Femur (tissue), 1 donor: ENCODE results near the gene TMBIM6.
"Not testable (repeated sequence)": the region's sequence is repeated elsewhere in the genome, so short reads cannot be mapped to it uniquely, and the experiment has no call there.

Experiments
- DNase-seq: peaks from one replicate; pipeline ENCODE4 v3.0.0-alpha.2; 2017

TMBIM6 gene

GRCh38 chr12:49740930-49741881, at the start of gene TMBIM6:
TMBIM6 (plus strand) TSS chr12:49741557; CDS start chr12:49752494, 10,937 bp downstream.
- DNase-seq = peak; percentile 100

DNA sequence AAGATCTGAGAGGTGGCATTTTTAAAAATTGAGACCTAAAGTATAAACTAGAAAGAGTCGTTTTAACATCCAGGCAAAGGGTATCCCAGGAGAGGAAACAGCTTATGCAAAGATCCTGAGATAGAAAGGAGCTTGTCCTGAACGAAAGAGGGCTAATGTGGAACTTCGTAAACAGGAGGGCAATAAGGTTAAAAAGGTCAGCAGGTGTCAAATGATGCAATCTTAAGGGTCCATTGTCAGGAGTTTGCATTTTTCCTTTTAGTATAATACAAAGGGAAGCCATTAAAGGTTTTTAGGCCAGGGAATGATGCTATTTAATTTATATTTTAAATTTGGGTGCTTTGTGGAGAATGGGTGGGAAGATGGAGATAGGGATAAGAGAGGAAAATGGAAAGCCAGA, 48.5 kb upstream of the TMBIM6 start:
- no peak for DNase-seq

DNA sequence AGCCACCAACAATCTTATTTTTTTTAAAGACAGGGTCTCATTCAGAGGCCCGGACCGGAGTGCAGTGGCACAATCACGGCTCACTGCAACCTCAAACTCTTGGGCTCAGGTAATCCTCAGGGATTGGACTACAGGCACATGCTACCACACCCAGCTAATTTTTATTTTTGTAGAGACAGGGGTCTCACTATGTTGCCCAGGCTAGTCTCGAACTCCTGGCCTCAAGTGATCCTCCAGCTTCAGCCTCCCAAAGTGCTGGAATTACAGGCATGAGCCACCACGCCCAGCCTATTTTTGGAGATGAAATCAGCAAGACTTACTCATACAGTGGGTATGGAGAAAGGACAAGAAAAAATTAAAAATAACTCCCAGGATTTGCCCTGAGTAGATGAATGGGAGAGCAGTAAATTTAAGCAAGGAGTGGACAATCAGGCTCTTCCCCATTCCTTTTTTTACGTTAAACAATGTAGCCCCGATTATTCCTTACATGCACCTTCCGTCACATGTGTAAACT, 47.4 kb upstream of the TMBIM6 start:
- no peak for DNase-seq

- DNase-seq = no peak
These were observed 44.6 kb upstream of the TMBIM6 start for GRCh38 chr12:49696723-49697122.

GRCh38 chr12:49697808-49698207, 43.5 kb upstream of the TMBIM6 start:
- DNase-seq = no peak

DNA sequence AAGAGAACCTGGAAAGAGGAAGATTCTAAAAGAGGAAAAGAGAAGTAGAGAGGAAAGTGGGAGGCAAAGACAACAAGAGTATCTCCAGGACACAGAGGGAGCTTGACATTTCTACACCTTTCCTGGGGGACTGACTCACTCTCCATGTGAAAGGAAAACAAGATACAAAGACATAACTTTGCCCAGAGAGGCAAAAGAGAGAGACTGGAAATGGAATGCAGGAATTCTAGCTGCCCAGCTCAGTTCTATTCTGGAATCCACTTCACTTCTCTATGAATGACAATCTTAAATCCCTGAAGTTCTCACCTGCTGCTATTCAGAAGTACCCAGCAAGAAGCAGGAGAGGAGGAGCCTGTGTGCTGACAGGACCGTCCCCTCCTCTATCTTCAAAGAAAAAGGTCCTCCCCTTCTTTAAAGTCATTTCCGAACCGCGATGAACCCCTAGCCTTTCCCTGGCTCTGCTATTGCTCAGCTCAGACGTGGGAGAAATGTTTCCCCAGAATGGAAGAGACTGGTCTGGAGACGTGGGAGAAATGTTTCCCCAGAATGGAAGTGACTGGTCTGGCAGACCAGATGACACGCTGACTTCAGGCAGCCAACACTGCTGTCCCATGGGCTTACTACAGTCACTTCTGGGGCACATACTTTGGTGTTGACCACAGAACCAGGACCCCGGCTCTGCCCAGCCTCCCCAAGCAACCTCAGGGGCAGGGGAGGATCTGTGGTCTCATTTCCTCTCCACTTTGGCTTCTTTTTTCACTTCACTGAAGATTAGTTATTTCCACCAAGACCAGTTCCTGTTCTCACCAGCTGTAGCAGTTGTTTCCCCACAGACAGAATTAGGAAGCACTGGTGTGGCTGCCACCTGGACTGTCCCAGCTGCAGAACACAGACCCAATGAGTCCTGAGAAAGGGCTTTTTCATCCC, 42.5 kb upstream of the TMBIM6 start:
- DNase-seq = peak; percentile 68

- DNase-seq = no peak
These were observed 39.3 kb upstream of the TMBIM6 start for GRCh38 chr12:49702009-49702408.

- DNase-seq = peak; percentile 47
These were observed 38.6 kb upstream of the TMBIM6 start for GRCh38 chr12:49702676-49703215.

- no peak for DNase-seq
These were observed 37.7 kb upstream of the TMBIM6 start for GRCh38 chr12:49703647-49704137.

- peak; percentile 60 for DNase-seq
These were observed 35.8 kb upstream of the TMBIM6 start for GRCh38 chr12:49705479-49706134.

- peak; percentile 68 for DNase-seq
These were observed 34.8 kb upstream of the TMBIM6 start for GRCh38 chr12:49706351-49707127.

DNA sequence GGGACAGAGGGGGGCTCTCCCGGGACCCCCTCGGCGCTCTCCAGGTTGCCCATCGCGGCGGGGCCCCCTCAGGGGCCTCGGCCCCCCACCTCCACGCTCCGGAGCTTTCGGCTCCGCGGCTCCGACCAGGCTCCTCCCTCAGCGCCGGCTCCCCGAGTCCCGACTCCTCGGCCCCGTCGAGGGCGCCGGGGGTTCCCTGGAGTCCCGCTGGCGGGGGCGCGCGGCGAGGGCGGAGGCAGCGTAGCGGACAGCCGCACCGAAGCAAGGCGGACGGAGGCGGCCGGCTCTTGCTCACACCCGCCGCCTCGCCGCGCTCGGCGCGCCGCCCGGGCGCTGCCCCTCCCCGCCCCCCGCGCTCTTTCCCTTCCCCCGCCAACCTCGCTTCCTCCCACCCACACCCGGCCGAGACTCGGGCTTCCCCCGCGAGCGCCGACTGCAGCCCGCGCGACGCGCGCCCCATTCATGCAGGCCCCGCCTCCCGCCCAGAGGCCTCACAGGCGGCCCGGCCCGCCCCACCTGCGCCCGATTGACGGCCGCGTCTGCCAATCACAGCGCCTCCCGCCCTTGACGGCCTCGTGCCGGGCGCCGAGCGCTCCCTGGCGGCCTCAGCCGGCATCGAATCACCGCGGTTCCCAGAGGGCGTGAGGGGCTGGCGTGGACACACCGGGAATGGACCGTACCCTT, 34.1 kb upstream of the TMBIM6 start, which contains the start of gene FMNL3:
Gene FMNL3 (minus strand): TSS at position 278 of the 684 bp plus-strand sequence. CDS start 225 bp downstream, at position 53.
- DNase-seq = peak; percentile 99

- DNase-seq = no peak
These were observed 33.6 kb upstream of the TMBIM6 start for GRCh38 chr12:49707812-49708147.

DNA sequence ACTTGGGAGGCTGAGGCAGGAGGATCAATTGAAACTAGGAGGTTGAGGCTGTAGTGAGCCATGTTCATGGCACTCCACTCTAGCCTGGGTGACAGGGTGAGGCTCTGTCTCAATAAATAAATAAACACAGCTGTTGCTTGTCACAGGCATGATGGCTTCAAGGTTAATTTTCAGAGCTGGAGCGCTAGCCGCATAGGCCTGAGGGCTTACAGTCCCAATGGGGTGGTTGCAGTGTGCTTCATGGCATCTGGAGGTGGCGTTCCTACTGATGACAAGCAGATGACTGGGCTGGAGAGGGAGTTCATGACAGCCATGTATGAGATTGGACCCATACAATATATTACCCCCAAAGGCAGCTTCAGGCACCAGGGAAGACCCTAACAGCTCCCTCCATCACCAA, 32.5 kb upstream of the TMBIM6 start:
- DNase-seq = no peak

DNA sequence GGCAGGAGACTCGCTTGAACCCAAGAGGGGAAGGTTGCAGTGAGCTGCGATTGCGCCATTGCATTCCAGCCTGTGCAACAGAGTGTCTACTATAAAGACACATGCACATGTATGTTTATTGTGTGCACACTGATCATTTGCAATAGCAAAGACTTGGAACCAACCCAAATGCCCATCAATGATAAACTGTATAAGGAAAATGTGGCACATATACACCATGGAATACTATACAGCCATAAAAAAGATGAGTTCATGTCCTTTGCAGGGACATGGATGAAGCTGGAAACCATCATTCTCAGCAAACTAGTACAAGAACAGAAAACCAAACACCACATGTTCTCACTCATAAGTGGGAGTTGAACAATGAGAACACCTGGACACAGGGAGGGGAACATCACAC, 27.4 kb upstream of the TMBIM6 start:
- DNase-seq = not testable (repeated sequence)

DNA sequence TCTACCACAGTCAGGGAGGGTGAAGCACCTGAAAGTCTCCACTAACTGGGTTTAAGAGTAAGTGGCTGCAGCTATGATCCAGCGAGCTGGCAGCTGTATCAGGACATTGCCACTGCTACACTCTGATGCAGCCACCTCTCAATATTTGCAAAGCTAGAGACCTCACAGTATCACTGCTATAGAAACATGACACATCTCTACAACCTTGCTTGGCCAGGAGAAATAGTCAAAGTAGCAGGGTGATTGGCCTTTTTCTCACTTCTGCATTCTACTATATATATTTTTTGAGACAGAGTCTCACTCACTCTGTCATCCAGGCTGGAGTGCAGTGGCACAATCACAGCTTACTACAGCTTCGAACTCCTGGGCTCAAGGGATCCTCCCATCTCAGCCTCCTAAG, 24.8 kb upstream of the TMBIM6 start:
- no peak for DNase-seq

DNA sequence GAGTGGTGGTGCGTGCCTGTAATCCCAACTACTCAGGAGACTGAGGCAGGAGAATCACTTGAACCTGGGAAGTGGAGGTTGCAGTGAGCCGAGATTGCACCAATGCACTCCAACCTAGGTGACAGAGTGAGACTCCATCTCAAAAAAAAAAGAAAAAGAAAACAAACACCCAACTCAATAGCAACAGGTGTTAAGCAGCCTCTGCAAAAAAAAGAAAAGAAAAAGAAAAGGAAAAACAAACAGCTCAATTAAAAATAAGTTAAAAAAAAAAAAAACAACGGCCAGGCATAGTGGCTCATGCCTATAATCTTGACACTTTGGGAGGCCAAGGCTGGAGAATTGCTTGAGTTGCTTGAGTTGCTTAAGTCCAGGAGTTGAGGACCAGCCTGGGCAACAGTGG, 23.6 kb upstream of the TMBIM6 start:
- not testable (repeated sequence) for DNase-seq

DNA sequence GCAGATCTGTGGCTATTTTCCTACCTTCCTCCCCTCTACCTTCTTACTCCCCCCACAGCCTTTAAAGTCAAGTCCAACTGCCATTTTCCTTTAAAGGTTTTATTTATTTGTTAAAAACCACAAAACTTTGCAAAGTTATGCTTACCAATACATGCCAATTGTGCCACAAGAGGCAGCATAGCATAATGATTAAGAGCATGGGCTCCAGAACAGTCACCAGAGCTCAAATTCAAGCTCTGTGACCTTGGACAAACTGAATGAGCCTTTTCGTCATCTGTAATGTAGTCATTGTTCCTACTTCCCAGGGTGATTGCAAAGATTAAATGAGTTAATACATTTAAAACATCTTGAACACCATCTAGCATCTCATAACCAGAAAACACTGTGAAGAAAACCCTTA, 21.1 kb upstream of the TMBIM6 start:
- no peak for DNase-seq

GRCh38 chr12:49721355-49721754, 20.0 kb upstream of the TMBIM6 start:
- DNase-seq = not testable (repeated sequence)

- DNase-seq = no peak
These were observed 12.9 kb upstream of the TMBIM6 start for GRCh38 chr12:49728446-49728845.

DNA sequence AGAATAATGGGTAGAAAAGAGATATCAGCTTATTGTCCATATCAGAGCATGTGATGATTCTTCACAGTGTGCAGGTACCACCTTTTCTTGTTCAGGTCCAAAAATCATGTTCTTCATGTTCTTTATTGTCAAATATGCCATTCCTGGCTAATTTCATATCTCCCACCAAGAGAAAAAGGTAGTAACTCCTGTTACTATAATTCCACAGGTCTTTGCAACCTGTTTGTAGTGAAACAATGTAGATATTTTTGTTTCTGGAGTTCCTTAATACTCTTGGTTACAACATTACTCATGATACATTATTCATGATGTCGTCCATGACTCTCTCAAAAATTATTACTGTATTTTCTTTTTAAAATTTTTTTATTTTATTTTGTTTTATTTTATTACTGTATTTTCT, 11.3 kb upstream of the TMBIM6 start:
- DNase-seq = no peak
